Natural killer cell (primary cell): ENCODE results near the gene ITPKA. TPM values are rescaled to one million over a fixed set of nuclear protein-coding genes. Genes with fewer than 3 reads are reported as not detected.

ENCODE experiments used
- ATAC-seq, 3 donors: fragments of 150-1000 bp in 2 of 3; fragments of 200-7000 bp in 1 of 3; cut with Tn5 transposase; 1 replicate in 1 of 3; 2 replicates in 2 of 3; pipeline ENCODE4 v1.10.0; 2021; ENCODE audit warnings: mild to moderate bottlenecking in 2 of 3, moderate library complexity in 2 of 3
- DNase-seq, 2 donors: peaks; one replicate each; pipeline versions ENCODE4 v3.0.0 to v3.0.0-alpha.2; 2013 to 2021; ENCODE audit warnings: mixed read lengths in 1 of 2
- H3K27ac ChIP-seq: one replicate; pipeline ENCODE4 v1.5.1; 2013; ENCODE audit warnings: mild to moderate bottlenecking, low read length
- H3K27me3 ChIP-seq: one replicate; pipeline ENCODE4 v1.6.1; 2013; ENCODE audit warnings: low read length; ENCODE audit not compliant: control insufficient read depth, insufficient read depth
- H3K36me3 ChIP-seq: one replicate; pipeline ENCODE4 v1.6.1; 2013; ENCODE audit warnings: low read length; ENCODE audit not compliant: control insufficient read depth, insufficient read depth
- H3K4me1 ChIP-seq: one replicate; pipeline ENCODE4 v1.6.1; 2013; ENCODE audit warnings: low read length; ENCODE audit not compliant: control insufficient read depth, insufficient read depth
- H3K4me3 ChIP-seq: one replicate; pipeline ENCODE4 v1.5.1; 2013; ENCODE audit warnings: low read length
- H3K9me3 ChIP-seq: one replicate; pipeline ENCODE4 v1.6.1; 2013; ENCODE audit warnings: low read length; ENCODE audit not compliant: control insufficient read depth, insufficient read depth
- H3K27ac Mint-ChIP-seq, 2 donors: one replicate each; pipeline ENCODE4 v1.8.0; 2022; ENCODE audit warnings: mild to moderate bottlenecking in 2 of 2, mixed read lengths in 2 of 2, moderate library complexity in 1 of 2
- H3K27me3 Mint-ChIP-seq, 2 donors: one replicate each; pipeline ENCODE4 v1.8.0; 2022; ENCODE audit warnings: low read depth in 2 of 2, mixed read lengths in 2 of 2
- H3K36me3 Mint-ChIP-seq: one replicate; pipeline ENCODE4 v1.8.0; 2022; ENCODE audit warnings: mixed read lengths
- H3K4me1 Mint-ChIP-seq, 2 donors: one replicate each; pipeline ENCODE4 v1.8.0; 2022; ENCODE audit warnings: mixed read lengths in 2 of 2
- H3K4me3 Mint-ChIP-seq: one replicate; pipeline ENCODE4 v1.8.0; 2022; ENCODE audit warnings: mild to moderate bottlenecking, moderate library complexity, mixed read lengths
- H3K9me3 Mint-ChIP-seq, 2 donors: one replicate each; pipeline ENCODE4 v1.8.0; 2022; ENCODE audit warnings: mixed read lengths in 2 of 2
- CTCF ChIP-seq: fragments of 200-600 bp; IDR thresholded peaks from one replicate; pipeline ENCODE4 v1.8.0; 2022; ENCODE audit warnings: antibody characterized with exemption
- WGBS: methylation state at CpG from one replicate; pipeline ENCODE4 v1.1.7; 2013; ENCODE audit warnings: missing lambda C conversion rate; ENCODE audit not compliant: insufficient coverage; 5-methylcytosine and 5-hydroxymethylcytosine counted together
- intact Hi-C: fragments of 100-400 bp; cut with micrococcal nuclease; formaldehyde crosslinking; loops from one replicate; pipeline ENCODE4 v1.14.2; 2022
- total RNA-seq, 4 donors: library from RNA; stranded (reverse); fragments of 120-200 nt in 1 of 4; gene quantifications; one replicate each; pipeline versions ENCODE4 v1.2.3 to v1.2.4, GENCODE V29; 2013 to 2022

Gene ITPKA
- total RNA-seq, 3 donors from 2014 or later (not counting 1 experiment from before 2014, with no cell fraction given), result not detected

DNA sequence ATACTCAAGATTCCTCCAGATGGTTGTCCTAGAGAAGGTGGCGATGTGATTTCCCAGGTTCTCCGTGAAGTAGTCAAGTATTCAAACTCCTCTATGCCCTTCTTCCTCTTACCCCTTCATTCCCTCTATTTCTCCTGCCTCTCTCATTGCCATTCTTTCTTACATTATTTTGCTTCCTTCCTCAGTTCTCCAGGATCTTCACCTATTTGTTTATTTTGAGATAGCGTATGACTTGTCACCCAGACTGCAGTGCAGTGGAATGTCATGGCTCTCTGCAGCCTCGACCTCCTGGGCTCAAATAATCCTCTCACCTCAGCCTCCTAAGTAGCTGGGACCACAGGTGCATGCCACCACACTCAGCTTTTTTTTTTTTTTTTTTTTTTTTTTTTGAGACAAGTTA lies 1.8 kb upstream of the ITPKA start:
- intact Hi-C loops, result no loop called here
- Histone ChIP-seq H3K4me3 (no peak overlapping the region), H3K36me3 (no peaks in the 10 kb centered on the region), H3K4me1 (peaks cover 43% of the 10 kb centered on the region), H3K27ac (no peak overlapping the region), H3K9me3 (no peaks in the 10 kb centered on the region), H3K27me3 (peaks cover 35% of the 10 kb centered on the region)
- H3K4me3 Mint-ChIP-seq, result no peak overlapping the region
- H3K36me3 Mint-ChIP-seq, result no peaks in the 10 kb centered on the region
- no peaks in the 10 kb centered on the region for H3K9me3 Mint-ChIP-seq
- WGBS, result 97% methylated on average over 3 of the region's 4 CpGs
- TF ChIP-seq CTCF, result no peak
- peaks cover 29% of the 10 kb centered on the region in 2 donors for H3K27me3 Mint-ChIP-seq
- DNase-seq, result no peak
- ATAC-seq, result no peak
- peaks cover 20 to 33% of the 10 kb centered on the region in 2 donors for H3K4me1 Mint-ChIP-seq
- no peak overlapping the region for H3K27ac Mint-ChIP-seq

DNA sequence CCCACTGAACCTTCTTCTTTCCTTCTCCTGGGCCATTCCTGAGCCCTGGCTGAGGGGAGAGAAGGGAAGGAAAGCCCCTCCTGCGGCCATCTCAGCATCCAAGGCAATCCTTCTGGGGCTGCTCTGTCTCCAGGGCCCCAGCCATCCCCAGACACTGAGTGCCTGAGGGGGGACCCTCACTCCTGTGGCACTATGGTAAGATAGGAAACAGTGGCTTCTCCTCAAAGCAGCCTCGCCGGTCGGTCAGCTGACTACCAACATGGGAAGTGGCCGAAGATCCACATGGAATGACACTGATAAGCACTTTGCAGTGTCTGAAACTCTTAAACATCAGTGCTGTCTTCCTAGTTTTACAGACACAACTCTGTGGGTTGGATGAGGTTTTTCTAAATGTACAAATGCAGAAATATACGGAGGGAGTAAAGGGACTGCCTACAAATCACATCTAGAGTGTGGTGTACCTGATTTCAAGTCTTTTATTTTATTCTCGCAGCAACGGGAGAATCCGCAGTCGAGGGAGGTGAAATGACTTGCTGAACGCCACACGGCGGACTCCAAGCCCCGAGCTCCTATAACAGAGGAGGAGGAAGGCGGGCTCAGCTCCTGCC lies 973 bp upstream of the ITPKA start:
- Histone ChIP-seq H3K9me3 (no peaks in the 10 kb centered on the region), H3K36me3 (no peaks in the 10 kb centered on the region), H3K4me3 (peak overlapping the region; percentile 50), H3K27me3 (peaks cover 40% of the 10 kb centered on the region), H3K27ac (no peak overlapping the region), H3K4me1 (peaks cover 37% of the 10 kb centered on the region)
- peaks cover 29 to 36% of the 10 kb centered on the region in 2 donors for H3K27me3 Mint-ChIP-seq
- 12% methylated on average over 15 of the region's 15 CpGs for WGBS
- H3K4me3 Mint-ChIP-seq, result peak overlapping the region; percentile 90
- H3K9me3 Mint-ChIP-seq, result no peaks in the 10 kb centered on the region
- H3K27ac Mint-ChIP-seq, result peak overlapping the region in 1 of 2 donors; percentile 58
- H3K36me3 Mint-ChIP-seq, result no peaks in the 10 kb centered on the region
- DNase-seq (no peak), ATAC-seq (no peak)
- intact Hi-C loops, result no loop called here
- H3K4me1 Mint-ChIP-seq, result peaks cover 12 to 25% of the 10 kb centered on the region in 2 donors
- TF ChIP-seq CTCF, result no peak

- DNase-seq (no peak), ATAC-seq (peak in 2 of 3 donors; percentile 6 to 43)
- Histone ChIP-seq H3K9me3 (no peaks in the 10 kb centered on the region), H3K4me3 (peak overlapping the region; percentile 35), H3K4me1 (peaks cover 33% of the 10 kb centered on the region), H3K27me3 (peaks cover 49% of the 10 kb centered on the region), H3K27ac (no peak overlapping the region), H3K36me3 (no peaks in the 10 kb centered on the region)
- intact Hi-C loops, result no loop called here
- peaks cover 34 to 39% of the 10 kb centered on the region in 2 donors for H3K27me3 Mint-ChIP-seq
- under 1% methylated on average over 41 of the region's 41 CpGs for WGBS
- no peak overlapping the region for H3K27ac Mint-ChIP-seq
- no peaks in the 10 kb centered on the region for H3K36me3 Mint-ChIP-seq
- peak overlapping the region; percentile 82 for H3K4me3 Mint-ChIP-seq
- peaks cover 7 to 14% of the 10 kb centered on the region in 2 donors for H3K4me1 Mint-ChIP-seq
- TF ChIP-seq CTCF, result no peak
- no peaks in the 10 kb centered on the region for H3K9me3 Mint-ChIP-seq
Measured at GRCh38 chr15:41493902-41494189, 172 bp downstream of the ITPKA start.
